ENCODE data around the gene RNF130.

Gene RNF130

GRCh38 chr5:180072556-180072955 lies 997 bp upstream of the RNF130 start:
- no peak for TF ChIP-seq ZNF8 (CRISPR knock-in tag; IDR thresholded peaks at IDR 0.05)
- no peak for ATAC-seq

- ATAC-seq: no peak
- TF ChIP-seq BACH2 (CRISPR knock-in tag; IDR thresholded peaks at IDR 0.05; ENCODE audit: borderline replicate concordance) (0 out of 2 replicates have a peak, but pooled peaks have one; percentile 5), ZFP30 (CRISPR knock-in tag; IDR thresholded peaks at IDR 0.05) (no peak)
Observed at GRCh38 chr5:180072256-180072548, 643 bp upstream of the RNF130 start.

- TF ChIP-seq GLIS3 (CRISPR knock-in tag; IDR thresholded peaks at IDR 0.05): no peak
- TF ChIP-seq ARNTL (CRISPR knock-in tag; IDR thresholded peaks at IDR 0.05; ENCODE audit: borderline replicate concordance, low read depth): no peak
- TF ChIP-seq RARB (CRISPR knock-in tag; IDR thresholded peaks at IDR 0.05): no peak
- TF ChIP-seq ZNF8 (CRISPR knock-in tag; IDR thresholded peaks at IDR 0.05): no peak
- TF ChIP-seq TCF4 (CRISPR knock-in tag; IDR thresholded peaks at IDR 0.05; ENCODE audit: borderline replicate concordance): no peak
- no peak for TF ChIP-seq ESRRG (CRISPR knock-in tag; IDR thresholded peaks at IDR 0.05)
- no peak for TF ChIP-seq TOX (CRISPR knock-in tag; IDR thresholded peaks at IDR 0.05; ENCODE audit: borderline replicate concordance)
- TF ChIP-seq, protein P1, sequence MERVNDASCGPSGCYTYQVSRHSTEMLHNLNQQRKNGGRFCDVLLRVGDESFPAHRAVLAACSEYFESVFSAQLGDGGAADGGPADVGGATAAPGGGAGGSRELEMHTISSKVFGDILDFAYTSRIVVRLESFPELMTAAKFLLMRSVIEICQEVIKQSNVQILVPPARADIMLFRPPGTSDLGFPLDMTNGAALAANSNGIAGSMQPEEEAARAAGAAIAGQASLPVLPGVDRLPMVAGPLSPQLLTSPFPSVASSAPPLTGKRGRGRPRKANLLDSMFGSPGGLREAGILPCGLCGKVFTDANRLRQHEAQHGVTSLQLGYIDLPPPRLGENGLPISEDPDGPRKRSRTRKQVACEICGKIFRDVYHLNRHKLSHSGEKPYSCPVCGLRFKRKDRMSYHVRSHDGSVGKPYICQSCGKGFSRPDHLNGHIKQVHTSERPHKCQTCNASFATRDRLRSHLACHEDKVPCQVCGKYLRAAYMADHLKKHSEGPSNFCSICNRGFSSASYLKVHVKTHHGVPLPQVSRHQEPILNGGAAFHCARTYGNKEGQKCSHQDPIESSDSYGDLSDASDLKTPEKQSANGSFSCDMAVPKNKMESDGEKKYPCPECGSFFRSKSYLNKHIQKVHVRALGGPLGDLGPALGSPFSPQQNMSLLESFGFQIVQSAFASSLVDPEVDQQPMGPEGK (CRISPR knock-in tag; IDR thresholded peaks at IDR 0.05; ENCODE audit: borderline replicate concordance): no peak
- TF ChIP-seq CSDC2 (CRISPR knock-in tag; IDR thresholded peaks at IDR 0.05): no peak
- no peak for TF ChIP-seq CREB5 (CRISPR knock-in tag; IDR thresholded peaks at IDR 0.05; ENCODE audit: low read depth)
- no peak for TF ChIP-seq ZC3H10 (CRISPR knock-in tag; IDR thresholded peaks at IDR 0.05)
- no peak for TF ChIP-seq ZFP3 (CRISPR knock-in tag; IDR thresholded peaks at IDR 0.05)
- no peak for TF ChIP-seq ZNF70 (CRISPR knock-in tag; IDR thresholded peaks at IDR 0.05)
- no peak for TF ChIP-seq OSR1 (CRISPR knock-in tag; IDR thresholded peaks at IDR 0.05)
- peak; percentile 72 for ATAC-seq
Observed at GRCh38 chr5:180070756-180071530, 616 bp downstream of the RNF130 start.

DNA sequence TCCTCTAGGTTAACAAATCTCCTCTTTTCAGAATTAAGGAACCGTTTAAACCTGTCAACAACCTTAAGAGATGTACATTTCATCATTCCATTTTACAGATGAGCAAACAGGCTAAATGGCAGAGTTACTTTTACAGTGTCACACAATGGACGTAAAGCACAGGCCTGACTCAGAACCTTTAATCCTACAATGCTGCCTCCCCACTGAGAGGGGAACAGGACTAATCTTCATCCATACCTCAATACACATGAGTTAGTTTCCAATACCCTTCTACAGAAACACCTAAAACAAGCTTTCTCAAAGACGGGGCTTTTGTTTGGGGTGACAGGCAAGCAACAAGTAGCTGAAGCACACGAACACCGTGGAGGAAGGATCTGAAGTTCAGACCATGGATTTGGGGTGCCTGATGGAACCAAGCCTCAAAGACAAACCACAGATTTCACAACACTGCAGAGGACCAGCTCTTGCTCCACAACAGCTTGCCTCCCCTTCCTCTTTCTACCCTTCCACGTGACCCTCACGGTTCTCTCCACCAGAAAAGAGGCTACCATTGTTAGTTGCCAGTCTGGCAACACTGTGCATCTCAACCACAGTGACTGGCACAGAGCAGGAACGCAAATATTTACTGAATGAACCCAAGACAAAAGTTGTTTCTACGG lies 1.8 kb downstream of the RNF130 start:
- ATAC-seq: 0 out of 3 replicates have a peak, but pooled peaks have one; percentile 4
- no peak for TF ChIP-seq TOX (CRISPR knock-in tag; IDR thresholded peaks at IDR 0.05; ENCODE audit: borderline replicate concordance)
- TF ChIP-seq, protein P2, sequence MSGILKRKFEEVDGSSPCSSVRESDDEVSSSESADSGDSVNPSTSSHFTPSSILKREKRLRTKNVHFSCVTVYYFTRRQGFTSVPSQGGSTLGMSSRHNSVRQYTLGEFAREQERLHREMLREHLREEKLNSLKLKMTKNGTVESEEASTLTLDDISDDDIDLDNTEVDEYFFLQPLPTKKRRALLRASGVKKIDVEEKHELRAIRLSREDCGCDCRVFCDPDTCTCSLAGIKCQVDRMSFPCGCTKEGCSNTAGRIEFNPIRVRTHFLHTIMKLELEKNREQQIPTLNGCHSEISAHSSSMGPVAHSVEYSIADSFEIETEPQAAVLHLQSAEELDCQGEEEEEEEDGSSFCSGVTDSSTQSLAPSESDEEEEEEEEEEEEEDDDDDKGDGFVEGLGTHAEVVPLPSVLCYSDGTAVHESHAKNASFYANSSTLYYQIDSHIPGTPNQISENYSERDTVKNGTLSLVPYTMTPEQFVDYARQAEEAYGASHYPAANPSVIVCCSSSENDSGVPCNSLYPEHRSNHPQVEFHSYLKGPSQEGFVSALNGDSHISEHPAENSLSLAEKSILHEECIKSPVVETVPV (CRISPR knock-in tag; IDR thresholded peaks at IDR 0.05): no peak

DNA sequence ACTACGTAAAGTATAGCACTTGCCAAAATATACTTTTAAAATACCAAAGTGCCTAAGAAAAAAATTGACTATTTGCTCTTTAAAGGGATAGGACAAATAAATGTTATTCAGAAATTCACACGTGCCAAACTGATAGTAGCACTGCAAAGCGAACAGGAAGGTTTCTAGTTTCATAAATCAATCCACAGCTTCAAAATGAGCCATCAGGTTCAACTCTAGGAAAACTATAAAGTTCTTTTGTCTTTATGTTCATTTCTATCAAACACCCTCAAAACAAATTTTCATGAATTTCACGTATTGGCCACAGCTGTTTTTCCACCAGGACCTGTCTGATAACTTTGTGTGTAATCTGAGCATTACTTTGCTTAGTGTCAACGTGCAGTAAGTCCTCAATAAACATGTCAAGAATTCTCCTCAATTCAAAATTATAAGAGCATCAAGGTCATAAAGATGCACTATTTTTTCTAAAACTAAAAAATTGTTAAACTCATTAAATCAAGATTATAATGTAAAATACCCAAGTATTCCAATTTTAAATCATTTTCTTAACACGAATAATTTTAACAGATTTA lies 3.0 kb downstream of the RNF130 start:
- TF ChIP-seq, protein P3, sequence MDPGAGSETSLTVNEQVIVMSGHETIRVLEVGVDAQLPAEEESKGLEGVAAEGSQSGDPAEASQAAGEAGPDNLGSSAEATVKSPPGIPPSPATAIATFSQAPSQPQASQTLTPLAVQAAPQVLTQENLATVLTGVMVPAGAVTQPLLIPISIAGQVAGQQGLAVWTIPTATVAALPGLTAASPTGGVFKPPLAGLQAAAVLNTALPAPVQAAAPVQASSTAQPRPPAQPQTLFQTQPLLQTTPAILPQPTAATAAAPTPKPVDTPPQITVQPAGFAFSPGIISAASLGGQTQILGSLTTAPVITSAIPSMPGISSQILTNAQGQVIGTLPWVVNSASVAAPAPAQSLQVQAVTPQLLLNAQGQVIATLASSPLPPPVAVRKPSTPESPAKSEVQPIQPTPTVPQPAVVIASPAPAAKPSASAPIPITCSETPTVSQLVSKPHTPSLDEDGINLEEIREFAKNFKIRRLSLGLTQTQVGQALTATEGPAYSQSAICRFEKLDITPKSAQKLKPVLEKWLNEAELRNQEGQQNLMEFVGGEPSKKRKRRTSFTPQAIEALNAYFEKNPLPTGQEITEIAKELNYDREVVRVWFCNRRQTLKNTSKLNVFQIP (CRISPR knock-in tag; IDR thresholded peaks at IDR 0.05; ENCODE audit: borderline replicate concordance, low read depth): no peak
- TF ChIP-seq ZNF565 (CRISPR knock-in tag; conservative IDR thresholded peaks at IDR 0.05; ENCODE audit: low read depth) (no peak), GLIS3 (CRISPR knock-in tag; IDR thresholded peaks at IDR 0.05) (no peak), ZFP30 (CRISPR knock-in tag; IDR thresholded peaks at IDR 0.05) (no peak), ARNTL (CRISPR knock-in tag; IDR thresholded peaks at IDR 0.05; ENCODE audit: borderline replicate concordance, low read depth) (no peak), TCF4 (CRISPR knock-in tag; IDR thresholded peaks at IDR 0.05; ENCODE audit: borderline replicate concordance) (no peak), TOX (CRISPR knock-in tag; IDR thresholded peaks at IDR 0.05; ENCODE audit: borderline replicate concordance) (no peak), ZNF8 (CRISPR knock-in tag; IDR thresholded peaks at IDR 0.05) (no peak), ZC3H10 (CRISPR knock-in tag; IDR thresholded peaks at IDR 0.05) (no peak), CREB5 (CRISPR knock-in tag; IDR thresholded peaks at IDR 0.05; ENCODE audit: low read depth) (no peak), PPARA (CRISPR knock-in tag; IDR thresholded peaks at IDR 0.05; ENCODE audit: borderline replicate concordance) (no peak), OSR1 (CRISPR knock-in tag; IDR thresholded peaks at IDR 0.05) (no peak)
- no peak for ATAC-seq

All from SK-N-SH treated with all-trans-retinoic acid at 6 μM for 48 hours (cell line).